HG02884 (cell line): ENCODE results near the gene MYO10.
"Not testable (repeated sequence)": the region's sequence is repeated elsewhere in the genome, so short reads cannot be mapped to it uniquely, and the experiment has no call there.

Source experiments
- ATAC-seq: cut with Tn5 transposase; IDR thresholded peaks from one replicate; pipeline ENCODE4 v1.9.1; 2021; ENCODE audit warnings: mild to moderate bottlenecking, moderate library complexity; ENCODE audit not compliant: unreplicated experiment

The MYO10 gene

DNA sequence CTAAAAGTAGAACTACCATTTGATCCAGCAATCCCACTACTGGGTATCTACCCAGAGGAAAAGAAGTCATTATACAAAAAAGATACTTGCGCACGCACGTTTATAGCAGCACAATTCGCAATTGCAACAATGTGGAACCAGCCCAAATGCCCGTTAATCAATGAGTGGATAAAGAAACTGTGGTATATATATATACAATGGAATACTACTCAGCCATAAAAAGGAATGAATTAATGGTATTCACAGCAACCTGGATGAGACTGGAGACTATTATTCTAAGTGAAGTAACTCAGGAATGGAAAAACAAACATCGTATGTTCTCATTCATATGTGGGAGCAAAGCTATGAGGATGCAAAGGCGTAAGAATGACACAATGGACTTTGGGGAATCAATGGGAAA is 104.8 kb downstream of the MYO10 start:
- not testable (repeated sequence) for ATAC-seq

DNA sequence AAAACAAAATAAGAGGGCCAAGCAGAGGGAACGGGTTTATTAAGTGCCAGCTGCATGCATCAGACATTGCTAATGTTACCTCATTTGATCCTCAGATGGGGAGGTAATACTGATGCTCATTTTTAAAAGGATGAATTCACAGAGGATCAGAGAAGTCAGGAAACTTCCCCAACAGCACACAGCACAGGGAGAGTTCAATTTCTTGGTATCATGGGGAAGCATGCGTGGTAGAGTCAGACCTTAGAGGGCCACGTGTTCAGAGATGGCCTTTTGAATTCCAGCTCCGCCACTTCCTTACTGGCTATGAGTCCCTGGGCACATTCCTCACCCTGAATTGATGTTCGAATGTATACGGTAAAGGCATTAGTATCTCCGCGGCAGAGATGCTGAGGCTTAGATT is 108.3 kb downstream of the MYO10 start:
- ATAC-seq: no peak

DNA sequence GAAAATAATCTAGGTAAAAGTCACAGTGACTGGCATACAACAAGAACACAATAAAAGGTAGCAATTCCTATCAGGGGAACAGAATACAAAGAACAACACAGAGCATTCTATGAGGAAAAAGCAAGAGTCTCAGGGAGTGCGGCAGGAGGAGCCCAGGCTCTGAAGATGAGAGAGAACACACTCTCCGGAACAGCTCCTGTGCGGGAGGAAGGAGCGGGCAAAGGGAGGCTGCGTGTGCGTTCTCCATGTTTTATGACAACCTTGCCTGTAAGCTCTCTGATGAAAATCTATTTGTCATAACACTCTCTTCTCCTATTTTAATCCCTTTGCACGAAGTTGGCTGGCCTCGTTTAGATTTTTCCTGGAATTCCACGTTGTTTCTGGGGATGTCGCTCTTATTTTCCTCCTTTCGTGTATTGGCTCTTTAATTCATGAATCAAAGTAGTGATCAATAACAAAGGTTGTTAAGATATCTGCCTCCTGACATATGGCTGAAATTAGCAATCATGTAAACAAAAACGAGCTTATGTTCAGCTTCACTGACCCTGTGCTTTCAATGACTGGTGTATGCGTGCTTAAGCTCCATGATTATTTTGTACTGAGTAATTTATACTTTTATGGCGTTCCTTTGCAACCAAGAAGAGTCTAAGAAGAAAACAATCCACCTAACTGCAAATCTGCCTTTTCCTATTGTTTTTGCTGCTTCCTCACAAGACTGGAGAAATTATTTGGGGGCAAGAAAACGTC is 109.5 kb downstream of the MYO10 start:
- no peak for ATAC-seq

DNA sequence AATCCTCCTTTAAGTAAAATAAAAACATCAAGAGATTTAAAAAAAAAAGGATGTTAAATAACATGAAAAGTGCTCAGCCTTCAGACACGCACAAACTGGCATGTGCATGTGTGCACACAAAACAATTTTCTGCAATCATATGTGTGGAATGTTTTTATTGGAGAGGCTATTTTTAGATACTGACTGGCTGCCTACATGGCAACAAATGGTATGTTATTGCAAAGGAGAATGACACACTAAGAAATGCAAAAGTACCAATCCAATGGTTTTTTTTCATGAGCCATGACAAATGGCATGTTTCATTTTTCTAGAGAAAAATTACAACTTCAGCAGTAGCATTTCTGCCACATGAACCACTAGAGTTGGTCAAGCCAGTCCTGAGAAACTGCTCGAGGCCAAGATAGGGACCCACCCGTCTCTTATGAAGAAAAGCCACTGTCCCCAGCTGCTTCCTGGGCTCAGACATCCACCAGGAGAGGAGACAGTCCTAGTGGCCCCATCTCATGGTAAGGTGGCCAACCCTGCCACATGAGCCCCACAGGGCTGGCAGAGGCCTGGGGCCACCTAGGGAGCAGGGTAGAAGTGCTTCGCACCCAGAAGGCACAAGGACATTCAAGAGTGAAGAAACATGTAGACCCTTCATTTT is 116.4 kb downstream of the MYO10 start:
- no peak for ATAC-seq

DNA sequence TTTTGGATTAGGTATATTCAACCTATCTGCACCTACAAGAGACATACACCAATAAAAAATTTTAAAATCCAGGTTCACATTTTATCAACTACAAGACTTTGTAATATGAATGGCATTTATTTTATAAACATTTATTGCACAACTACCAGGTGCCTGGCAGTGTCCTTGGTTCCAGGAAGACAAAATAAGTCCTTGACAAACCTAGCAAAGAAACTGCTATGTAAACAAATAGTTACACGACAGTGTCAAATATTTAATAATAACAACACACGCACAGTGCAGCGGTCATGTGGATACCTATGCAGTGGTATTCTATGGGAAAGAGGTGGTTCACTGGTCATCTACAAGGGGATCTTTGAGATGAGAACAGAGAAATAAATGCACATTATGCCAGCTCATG is 120.7 kb downstream of the MYO10 start:
- no peak for ATAC-seq

DNA sequence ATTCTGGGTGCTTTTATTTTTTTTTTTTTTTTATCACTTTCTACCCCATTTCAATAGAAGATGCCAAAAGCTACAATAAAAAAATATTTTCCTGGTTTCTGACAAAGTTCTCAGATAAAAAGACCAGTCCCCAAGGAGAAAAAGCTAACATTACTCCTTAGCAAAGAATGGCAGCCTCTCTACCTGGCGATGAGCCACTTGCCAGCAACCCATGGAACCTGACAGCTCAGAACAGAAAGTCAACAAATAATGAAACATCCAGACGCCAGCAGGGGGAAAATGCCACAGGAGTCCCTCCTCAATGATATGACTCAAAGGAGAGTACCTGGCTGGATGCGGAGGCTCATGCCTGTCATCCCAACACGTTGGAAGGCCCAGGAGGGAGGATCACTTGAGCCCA is 123.2 kb downstream of the MYO10 start:
- ATAC-seq: no peak

DNA sequence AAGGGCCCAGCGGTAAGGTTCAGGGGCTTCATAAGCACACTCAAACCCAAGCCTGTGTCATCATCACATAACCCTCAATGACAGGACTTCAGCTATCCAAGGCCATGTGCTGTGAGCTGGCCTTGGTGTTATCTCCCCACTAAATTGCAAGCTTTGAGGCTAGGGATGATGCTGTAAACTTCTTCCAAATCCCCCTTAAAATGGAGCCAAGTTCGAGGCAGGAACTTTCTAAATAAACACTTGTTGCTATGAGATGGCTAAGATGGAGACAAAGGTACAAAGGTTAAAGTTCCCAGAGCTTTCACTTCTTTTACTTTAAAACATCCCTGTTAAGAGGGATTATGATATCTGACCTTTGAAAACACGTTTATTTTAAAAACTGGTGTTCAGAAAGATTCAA is 123.6 kb downstream of the MYO10 start:
- ATAC-seq: no peak

DNA sequence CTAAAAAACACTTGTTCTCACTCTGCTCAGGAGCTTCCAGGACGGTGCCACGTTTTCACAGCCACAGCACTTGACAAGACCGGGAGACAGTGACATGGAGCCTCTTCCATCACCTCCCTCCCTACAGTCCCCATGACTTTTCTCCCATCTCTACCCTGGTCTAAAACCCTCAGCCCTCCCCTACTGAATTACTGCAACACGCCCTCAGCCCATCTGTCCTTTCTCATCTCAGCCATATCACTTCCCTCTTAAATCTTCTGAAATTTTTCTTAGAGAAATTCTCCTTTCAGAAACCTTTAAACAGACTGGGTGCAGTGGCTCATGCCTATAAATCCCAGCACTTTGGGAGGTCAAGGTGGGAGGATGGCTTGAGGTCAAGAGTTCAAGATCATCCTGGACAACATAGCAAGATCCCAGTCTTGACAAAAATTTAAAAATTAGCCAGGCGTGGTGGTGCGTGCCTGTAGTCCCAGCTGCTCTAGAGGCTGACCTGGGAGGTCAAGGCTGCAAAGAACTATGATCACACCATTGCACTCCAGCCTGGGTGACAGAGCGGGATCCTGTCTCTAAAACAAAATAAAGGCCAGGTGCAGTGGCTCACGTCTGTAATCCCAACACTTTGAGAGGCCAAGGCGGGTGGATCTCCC is 125.8 kb downstream of the MYO10 start:
- no peak for ATAC-seq

DNA sequence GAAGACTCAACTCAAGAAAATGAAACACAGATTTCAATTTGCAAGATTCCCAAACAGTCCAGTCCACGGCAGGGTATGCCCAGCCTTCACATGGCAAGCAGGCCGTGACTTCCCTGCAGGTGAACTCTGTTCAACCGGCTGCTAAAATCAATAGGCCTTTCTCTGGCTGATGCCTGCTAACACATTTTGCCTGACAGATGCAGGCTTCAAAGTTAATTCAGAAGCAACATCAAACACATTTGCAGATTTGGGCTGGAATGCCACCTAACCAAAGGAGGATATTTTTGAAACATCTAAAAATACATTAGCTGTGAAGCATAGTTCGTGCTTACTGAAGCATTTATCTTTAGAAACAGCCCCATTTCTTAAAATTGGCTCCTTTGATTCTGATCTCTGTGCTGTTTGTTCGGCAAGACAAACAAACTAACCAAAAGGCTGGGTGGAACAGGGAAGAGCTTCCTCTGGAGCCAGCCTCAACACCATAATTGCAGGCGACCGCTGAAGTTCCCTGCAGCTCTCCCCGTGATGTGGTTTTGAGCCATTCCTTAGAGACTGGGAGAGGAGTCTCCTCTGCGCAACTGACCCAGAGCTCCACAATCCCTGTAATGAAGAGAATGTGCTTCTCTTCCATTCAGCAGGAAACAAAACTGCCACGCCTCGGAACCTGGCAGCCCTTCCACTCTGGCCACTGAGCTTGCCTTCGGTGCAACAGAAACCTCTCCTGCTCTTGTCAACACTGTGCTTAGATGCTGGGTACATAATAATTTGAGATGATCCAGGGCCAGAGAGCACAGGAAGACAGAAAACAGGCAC is 126.5 kb downstream of the MYO10 start:
- no peak for ATAC-seq

DNA sequence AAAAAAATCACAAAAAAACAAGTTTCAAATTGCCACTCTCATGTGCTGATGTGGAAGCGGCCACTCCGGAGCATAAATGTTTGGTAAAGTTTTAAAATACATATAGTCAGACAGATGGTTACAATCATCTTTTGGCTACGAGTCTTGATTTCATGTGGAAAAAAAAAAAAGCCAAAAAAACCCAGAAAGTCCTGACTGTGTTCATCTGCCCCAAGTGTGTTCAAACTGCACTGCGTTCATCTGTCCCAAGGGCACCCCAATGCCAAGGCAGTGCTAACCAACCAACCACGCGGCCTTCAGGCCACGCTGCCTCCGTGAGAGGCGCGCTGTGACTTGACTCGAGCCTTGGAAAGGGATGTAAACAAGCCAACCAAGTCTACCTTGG is 127.1 kb downstream of the MYO10 start:
- ATAC-seq: no peak

DNA sequence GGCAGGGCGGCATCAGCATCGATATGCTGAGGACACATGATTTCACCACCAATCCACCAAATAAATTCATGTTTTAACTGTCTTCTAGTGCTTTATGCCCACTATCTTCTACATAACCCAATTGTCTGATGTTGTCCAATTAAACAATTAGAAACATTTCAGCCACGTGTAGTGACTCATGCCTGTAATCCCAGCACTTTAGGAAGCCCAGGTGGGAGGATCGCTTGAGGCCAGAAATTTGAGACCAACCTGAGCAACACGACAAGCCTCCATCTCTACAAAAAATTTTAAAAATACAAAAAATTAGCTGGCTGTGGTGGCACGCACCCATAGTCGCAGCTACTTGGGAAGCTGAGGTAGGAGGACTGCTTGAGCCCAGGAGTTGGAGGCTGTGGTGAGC is 128.1 kb downstream of the MYO10 start:
- ATAC-seq: no peak

DNA sequence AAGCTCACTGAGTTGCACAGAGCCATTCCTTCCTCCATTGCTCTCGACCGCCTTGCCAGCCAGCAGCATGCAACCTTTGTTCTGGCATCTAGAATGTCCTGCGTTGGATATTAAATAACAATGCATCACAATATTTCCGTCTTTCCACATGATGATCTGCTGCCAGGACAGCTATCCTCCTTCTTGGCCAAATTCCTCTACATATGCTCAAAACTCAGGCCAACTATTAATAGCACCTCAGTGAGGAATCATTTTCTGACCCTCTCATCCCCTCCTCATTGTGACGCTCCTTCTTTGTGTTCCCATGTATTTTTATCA is 128.6 kb downstream of the MYO10 start:
- ATAC-seq: no peak

DNA sequence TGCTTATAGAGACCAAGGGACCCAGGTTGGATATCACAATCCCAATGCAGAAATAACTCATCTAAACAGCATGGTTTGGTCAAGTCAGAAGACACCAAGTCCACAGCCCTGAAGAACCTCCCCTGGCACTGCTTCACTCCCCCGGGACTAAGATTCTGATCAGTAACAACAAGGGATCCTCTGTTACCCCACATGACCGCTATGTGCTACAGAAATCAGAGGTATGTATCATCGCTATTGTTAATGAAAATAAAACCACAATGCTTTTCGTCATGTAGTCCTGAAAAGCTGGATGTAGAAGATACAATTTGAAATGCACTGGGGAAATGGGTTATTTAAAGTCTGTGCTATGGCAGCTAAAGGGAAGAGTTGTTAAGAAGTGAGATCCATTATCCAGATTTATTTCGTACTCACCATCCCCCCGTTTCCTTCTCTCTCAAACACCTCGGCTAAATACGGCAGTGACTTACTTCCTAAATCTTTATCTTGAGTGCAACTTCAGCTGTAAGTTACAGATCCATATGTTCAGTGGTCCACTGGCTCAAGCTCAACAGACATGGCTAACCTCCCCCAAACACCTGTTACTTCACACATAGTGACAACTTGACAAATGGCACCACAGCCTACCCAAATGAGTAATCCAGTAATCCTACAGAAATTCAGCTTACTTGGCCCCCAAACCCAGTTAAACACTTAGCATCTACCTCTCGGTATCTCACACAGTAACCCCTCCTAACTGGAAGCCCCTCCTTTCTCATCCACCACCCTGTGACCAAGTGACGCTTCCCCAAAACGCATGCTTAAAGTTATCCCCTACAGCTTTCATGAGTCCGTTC is 129.2 kb downstream of the MYO10 start:
- no peak for ATAC-seq

DNA sequence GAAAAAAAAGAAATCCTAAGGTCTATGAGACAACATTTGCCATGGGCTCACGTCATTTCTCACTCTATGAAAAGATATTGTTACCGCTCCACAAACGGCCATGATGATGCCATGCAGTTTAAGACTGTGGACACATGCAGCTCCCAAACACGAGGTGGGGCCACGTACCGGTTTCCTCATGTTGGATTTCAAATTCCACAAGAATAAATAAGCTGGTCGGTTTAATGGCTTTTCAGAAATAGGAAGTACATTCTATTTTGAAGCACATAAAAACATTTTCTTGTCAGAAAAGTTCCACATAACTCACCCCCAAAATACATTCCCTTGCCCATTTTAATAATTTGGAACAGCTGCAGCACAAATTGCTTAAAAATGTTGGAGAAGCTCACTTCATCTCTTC is 130.6 kb downstream of the MYO10 start:
- no peak for ATAC-seq

DNA sequence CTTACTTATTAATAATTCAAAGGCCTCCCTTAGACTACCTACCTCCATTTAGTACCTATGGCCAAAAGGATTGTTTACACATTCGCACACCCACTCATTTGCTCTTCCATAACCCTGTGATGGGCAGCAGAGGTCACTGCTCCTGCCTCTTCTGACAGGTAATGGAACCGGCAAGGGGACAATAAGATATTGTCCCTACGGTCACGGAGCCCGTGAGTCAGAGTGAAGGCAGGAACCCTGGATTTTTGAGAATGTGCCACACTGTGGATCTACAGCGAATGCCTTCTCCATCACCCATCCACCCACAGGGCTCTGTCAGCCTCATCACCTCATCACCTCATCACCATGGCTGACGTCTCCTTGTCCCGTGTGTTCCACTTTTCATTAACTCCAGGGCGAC is 132.3 kb downstream of the MYO10 start:
- no peak for ATAC-seq

DNA sequence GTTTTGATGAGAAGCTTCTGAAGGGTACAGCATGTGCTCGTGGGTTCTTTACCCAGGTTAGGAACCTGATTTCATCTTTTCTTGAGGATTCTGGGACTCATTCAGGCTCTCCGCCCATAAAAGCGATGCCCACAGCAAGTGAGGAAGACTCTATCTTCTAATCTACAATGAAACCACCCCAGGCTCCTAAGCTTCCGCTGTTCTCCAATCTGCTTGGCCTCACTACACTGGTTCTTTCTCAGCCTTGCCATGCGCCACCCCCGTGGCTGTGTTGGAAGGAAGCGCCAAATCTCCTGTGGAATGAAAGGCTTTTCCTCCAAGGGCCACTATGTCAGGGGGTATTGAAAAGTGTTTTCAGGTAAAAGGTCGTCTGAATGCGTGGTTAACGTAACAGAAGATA is 135.6 kb downstream of the MYO10 start:
- ATAC-seq: no peak

DNA sequence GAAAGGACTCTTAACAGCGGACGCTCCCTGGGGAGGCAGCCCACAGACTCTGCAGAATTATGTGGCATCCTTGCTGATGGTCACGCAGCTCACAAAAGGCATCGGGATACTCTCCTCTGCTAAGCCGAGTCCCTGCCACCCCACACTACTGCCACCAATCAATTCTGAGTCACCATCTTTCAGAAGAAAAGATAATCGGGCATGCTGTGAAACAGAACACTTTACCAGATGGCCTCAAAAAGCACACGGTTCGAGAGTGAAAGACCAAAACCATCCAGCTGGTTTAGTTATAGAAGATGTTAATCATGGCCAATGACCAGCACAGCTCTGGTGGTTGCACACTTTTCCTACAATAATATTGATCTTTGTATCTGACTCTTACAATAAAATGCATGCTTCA is 136.3 kb downstream of the MYO10 start:
- no peak for ATAC-seq

DNA sequence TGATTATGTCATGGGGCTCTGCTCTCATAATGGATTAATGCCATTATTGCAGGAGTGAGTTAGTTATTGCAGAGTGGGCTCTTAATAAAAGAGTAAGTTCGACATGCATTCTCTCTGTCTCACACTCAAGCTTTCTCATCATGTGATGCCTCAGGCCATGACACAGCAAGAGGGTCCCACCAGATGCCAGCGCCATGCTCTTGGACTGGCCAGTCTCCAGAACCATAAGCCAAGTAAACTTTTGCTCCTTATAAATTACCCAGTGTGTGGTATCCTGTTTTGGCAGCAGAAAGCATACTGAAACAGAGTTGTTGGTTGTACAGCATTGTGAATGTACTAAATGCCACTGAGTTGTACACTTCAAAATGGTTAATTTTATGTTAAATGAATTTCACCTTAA is 138.1 kb downstream of the MYO10 start:
- ATAC-seq: no peak

DNA sequence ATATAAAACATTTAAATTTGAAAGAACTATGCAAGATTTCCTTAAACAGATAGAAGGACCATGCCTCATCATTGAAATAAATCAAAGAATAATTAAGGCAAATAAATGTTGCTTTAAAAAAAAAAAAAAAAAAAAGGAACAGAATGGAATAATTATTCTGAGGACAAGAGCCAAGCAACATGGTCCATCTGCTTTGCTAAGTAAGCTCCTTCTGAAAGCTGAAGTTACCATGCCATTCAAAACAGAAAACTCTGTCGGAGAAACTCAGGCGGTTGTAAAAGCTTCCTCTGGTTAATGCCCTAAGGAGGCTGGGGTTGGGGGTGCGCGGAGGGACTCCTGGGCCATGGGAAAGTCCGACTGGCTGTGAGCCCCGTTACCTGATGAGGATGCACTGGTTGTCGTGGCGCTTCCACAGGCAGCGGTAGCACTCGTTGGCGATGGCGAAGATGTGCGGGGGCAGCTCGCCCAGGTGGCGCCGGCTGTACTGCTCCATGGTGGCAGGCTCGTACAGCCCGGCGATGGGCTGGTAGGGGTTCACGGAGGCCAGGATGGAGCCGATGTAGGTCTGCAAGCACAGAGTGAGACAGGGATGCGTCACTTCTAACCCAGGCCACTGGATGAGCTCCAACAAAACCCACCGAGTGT is 141.7 kb downstream of the MYO10 start:
- ATAC-seq: no peak

DNA sequence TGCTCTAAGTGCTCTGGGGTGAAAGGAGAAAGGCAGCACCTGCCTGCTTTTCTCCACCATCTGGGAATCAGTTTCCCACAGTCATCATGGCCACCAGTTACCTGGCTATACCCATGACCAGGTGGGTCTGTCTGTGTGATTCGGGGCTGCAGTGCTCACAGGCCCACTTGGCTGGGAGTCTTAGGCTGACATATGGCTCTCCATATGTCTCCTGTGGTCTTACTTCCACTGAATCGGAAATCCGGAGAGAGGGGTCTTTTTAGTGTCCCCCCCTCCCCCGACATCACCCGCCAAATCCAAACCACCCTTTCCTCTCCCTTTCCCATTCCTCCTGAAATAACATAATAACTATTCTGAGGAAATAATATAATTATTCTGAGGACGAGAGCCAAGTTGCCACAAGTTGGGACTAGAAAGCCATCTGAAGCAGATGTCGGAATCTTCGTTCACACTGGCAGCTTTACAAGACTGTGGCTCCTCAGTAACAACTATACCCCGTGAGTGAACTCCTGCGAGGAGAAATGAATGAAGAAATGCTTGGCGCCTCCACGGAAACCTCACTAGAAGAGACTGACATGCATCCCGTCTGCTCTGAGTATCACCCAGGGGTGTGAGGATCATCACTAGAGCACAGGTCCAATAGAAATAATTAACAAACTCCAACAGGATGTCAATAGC is 143.4 kb downstream of the MYO10 start:
- ATAC-seq: no peak
